D721Med (cell line): ENCODE measurements around the gene SYT4.

Source experiments
- DNase-seq: peaks from one replicate; pipeline ENCODE4 v3.0.0; 2011; ENCODE audit warnings: low spot score; ENCODE audit not compliant: insufficient read length
- FAIRE-seq: peaks from 2 replicates; lab custom pipeline; 2011; peaks lifted over from hg19 to GRCh38; lab: Jason Lieb, UNC
- TF ChIP-seq, protein P1 (sequence below): IDR thresholded peaks from 2 replicates; pipeline ENCODE4 v1.5.1; 2012; ENCODE audit warnings: mild to moderate bottlenecking, control low read depth; ENCODE audit not compliant: insufficient read depth; ENCODE audit errors: missing control alignments

The SYT4 gene

DNA sequence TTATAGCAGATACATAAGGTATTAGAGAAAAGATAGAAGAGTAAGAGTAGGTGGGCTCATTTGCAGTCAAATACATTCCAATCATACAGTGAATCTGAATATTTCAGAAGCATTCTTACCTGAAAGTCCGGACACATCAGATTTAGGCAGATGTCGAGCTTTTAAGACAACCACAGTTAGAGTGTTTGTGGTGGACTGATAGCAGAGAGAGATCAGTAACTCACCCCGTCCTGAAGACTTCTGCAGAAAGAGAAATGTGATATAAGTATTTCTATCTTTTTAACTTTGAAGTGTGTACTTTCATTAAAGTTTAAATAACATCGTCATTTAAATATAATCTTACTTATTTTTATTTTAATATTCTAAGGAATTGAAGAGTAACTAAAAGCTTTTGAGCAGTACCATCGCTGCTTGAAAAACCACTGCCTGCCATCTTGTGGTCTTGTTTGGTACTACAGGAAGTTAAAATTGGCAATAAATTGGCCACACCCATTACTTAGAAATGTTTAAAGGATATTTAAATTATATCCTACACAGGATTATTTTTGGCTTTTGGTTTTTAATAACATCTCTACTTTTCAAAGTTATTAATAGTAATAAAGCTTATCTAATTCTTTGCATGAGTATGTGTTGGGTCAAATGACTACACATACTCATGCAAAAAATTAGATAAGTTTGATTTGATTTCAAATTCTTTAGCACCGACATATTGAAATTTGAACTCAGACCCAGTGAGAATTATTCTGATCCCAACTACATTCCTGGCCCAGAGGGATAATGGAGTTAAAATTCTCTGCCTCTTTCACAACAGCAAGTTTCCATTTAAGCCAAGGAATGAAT, 5.5 kb downstream of the SYT4 start:
- DNase-seq (no peak), FAIRE-seq (peak; percentile 84)
- TF ChIP-seq, protein P1, sequence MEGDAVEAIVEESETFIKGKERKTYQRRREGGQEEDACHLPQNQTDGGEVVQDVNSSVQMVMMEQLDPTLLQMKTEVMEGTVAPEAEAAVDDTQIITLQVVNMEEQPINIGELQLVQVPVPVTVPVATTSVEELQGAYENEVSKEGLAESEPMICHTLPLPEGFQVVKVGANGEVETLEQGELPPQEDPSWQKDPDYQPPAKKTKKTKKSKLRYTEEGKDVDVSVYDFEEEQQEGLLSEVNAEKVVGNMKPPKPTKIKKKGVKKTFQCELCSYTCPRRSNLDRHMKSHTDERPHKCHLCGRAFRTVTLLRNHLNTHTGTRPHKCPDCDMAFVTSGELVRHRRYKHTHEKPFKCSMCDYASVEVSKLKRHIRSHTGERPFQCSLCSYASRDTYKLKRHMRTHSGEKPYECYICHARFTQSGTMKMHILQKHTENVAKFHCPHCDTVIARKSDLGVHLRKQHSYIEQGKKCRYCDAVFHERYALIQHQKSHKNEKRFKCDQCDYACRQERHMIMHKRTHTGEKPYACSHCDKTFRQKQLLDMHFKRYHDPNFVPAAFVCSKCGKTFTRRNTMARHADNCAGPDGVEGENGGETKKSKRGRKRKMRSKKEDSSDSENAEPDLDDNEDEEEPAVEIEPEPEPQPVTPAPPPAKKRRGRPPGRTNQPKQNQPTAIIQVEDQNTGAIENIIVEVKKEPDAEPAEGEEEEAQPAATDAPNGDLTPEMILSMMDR = peak; percentile 86

DNA sequence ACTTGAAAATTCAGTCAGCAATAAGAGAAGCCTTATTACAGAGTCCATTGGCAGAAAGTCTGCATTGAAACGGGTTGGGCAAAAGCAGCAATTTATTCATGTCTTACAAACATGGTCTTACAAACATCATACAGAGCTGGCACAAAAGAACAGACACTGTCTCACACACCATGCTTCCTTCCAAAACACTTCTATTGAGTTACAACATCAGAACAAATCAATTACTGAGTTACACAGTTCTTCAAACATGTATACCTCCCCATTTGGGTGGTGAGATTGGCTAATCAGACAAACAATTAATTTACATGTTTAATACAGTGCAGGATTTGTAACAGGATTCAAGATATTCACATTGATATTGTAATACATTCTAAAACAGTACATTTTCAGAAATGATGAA, 9.5 kb downstream of the SYT4 start:
- TF ChIP-seq, protein P1 = no peak
- FAIRE-seq (no peak), DNase-seq (no peak)

DNA sequence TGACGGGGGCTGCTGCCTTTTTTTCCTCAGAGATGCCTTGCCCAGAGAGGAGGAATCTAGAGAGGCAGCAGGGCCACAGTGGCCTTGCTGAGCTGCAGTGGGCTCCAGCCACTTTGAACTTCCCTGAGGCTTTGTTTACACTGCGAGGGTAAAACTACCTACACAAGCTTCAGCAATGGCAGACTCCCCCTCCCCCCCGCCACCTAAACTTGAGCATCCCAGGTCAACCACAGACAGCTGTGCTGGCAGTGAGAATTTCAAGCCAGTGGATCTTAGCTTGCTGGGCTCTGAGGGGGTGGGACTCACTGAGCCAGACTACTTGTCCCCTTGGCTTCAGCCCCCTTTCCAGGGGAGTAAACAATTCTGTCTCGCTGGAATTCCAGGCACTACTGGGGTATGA, 11.8 kb downstream of the SYT4 start:
- DNase-seq (no peak), FAIRE-seq (no peak)
- TF ChIP-seq, protein P1 = no peak

DNA sequence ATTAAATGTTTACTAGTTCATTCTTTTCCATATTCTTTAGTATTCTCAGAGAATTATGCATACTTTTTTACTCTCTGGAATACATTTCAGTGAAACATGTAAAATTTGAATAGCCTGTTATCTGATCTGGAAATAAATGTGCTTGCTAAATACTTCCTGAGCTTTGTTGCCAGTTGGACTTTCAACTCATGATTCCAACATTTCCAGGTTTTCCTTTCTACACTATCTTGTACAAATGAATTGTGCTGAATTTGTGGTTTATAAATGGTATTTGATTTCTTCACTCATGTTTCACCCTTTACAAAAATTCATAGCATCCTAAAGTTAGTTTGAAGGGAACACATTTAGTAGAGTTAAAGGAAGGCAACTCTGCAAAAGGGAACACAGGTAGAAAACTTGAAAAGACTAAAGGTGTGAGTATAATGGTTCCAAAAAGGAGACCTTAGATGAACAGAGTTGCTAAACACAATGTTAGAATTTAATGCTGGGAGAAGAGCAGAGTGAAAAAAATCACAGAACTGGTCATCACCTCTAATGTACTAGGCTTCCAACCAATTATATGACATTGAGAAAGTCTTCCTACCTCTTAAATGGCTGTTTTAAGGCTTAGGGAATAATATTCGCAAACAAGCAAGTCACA, 28.6 kb downstream of the SYT4 start:
- TF ChIP-seq, protein P1 = no peak
- no peak for DNase-seq
- peak; percentile 90 for FAIRE-seq

DNA sequence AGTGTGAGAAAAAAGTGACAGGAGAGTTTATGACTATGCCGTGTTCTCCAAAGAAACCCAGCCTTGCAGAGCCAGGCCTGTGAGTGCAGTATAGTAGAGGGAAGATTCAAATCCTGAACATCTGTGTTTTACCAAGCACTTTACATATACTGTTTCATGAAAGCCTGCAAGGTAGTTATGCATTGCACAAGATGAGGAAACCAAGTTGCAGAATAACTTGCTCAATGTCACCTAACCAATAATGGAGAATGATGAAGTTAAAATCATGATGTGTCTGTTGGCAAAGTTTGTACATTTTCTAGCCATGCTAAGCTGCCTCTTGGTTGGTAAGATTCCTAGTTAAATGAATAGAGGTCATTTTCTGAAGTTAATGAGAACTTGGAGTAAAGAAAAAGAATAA, 29.3 kb downstream of the SYT4 start:
- TF ChIP-seq, protein P1 = no peak
- no peak for DNase-seq
- no peak for FAIRE-seq

DNA sequence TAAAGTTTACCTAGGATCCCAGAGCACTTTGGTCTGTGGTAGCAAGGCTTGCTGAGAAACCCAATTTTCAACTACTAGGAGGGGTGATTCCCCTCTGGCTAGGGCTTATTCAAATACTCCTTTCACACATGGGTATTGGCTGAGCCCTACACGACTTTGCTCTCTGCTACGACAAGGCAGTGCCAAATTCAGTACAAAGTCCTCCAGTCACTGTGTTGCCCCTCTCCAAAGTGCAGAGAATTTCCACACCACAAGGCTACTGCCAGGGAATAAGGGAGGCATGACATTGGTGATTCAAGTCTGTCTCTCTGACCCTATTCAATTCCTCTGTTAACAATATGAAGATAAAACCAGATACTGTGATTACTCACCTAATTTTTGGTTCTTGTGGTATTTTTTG, 38.9 kb downstream of the SYT4 start:
- DNase-seq = no peak
- no peak for FAIRE-seq
- TF ChIP-seq, protein P1 = no peak

DNA sequence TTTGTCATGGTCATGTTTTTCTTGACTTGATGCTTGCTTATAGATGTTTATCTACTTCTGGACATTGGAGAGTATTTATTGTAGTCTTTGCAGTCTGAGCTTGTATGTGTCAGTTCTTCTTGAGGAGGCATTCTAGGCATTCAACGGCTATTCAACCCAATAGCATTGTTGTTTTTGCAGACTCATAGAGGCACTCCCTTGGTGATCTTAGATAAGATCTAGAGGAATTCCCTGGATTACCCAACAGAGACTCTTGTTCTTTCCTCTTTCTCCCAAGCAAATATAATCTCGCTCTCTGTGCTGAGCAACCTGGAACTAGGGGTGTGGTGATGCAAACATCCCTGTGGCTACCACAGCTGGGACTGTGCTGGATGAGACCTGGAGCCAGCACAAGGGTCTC, 40.4 kb downstream of the SYT4 start:
- TF ChIP-seq, protein P1 = no peak
- DNase-seq (no peak), FAIRE-seq (no peak)
